ENCODE measurements around the gene KIF6.

- TF ChIP-seq CTCF (conservative IDR thresholded peaks at IDR 0.05; ENCODE audit: low read length) (no peak), EZH2phosphoT487 (IDR thresholded peaks at IDR 0.05; ENCODE audit: borderline replicate concordance) (no peak)
These were observed 280.7 kb downstream of the KIF6 start for GRCh38 chr6:39444479-39445019.

Measured in Loucy (cell line).